Measurements from ENCODE around the gene MAN1A1. TPM values are rescaled to one million over a fixed set of nuclear protein-coding genes. Genes with fewer than 3 reads are reported as not detected.

The MAN1A1 gene
- total and polyA plus RNA-seq, 2 of the 8 experiments (the other 6 are each of a cell fraction or from before 2014, with no cell fraction given) = 1.8 to 5.4 TPM

DNA sequence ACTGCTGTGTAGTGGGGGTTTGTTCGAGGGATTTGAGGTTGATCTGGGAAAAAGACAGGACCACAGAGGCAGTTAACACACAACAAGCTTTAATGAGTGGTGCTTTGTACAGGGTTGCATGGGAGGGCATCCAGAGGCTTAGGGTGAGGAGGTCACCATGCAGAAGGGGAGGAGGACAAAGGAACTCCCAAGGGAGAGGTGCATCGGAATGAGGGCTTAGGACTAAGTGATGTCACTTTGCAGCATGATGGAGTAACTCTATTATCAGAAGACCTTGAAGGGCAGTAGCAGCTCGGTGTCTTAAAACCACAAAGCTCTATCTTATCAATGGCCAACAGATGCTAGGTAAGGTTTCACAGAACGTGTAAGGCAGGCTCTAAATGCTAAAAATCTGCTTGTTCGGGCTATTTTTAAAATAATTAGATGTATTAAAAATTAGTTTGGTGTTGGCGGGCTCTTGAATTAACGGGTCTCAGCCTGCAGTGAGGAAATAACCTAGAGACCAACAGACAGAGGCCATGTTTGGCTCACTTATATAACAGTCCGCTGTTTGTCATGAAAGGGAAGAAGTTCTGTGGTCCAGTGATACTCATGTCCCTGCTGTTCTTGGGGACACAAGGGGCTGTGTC is 37.9 kb downstream of the MAN1A1 start:
- Histone ChIP-seq H3K27ac (ENCODE audit: low read depth, low read length) (no peak overlapping the region), H2BK15ac (ENCODE audit: low read length) (no peak overlapping the region), H3K56ac (replicated peaks; ENCODE audit: insufficient read length, low read depth, low read length) (no peak overlapping the region), H2AFZ (ENCODE audit: low read length) (no peak overlapping the region), H2AK5ac (ENCODE audit: low read depth, low read length) (no peak overlapping the region), H3K9me3 (ENCODE audit: insufficient read depth in 2 of 2, low read depth in 1 of 2, low read length in 1 of 2) (no peaks in the 10 kb centered on the region), H3K36me3 (ENCODE audit: control insufficient read depth in 2 of 4, insufficient read depth in 4 of 4, low read length in 3 of 4) (no peaks in the 10 kb centered on the region; a peak in 1 of 8 replicates), H4K20me1 (replicated peaks in 1 of 2; ENCODE audit: control insufficient read depth in 1 of 2, insufficient read depth in 2 of 2, low read length in 2 of 2) (no peaks in the 10 kb centered on the region), H4K8ac (ENCODE audit: extremely low read depth, insufficient read depth, low read length) (no peak overlapping the region), H3K18ac (ENCODE audit: extremely low read depth, low read length) (no peak overlapping the region), H3K4me3 (ENCODE audit: extremely low read depth in 1 of 4, insufficient read depth in 2 of 4, low read depth in 3 of 4, low read length in 4 of 4) (no peak overlapping the region), H3K4ac (replicated peaks; ENCODE audit: insufficient read length, low read depth, low read length) (no peak overlapping the region), H2BK20ac (ENCODE audit: low read length) (no peak overlapping the region), H2BK120ac (replicated peaks; ENCODE audit: low read depth, low read length) (no peak overlapping the region), H2BK5ac (ENCODE audit: low read depth, low read length) (no peak overlapping the region), H3K23ac (ENCODE audit: insufficient read length) (no peak overlapping the region), H3K4me2 (ENCODE audit: insufficient read depth in 1 of 2, low read depth in 2 of 2, low read length in 2 of 2) (no peak overlapping the region), H3K14ac (ENCODE audit: insufficient read length) (no peak overlapping the region), H3K79me1 (ENCODE audit: low read depth, low read length) (no peaks in the 10 kb centered on the region), H2BK12ac (ENCODE audit: low read depth, low read length) (no peak overlapping the region), H3K27me3 (replicated peaks in 1 of 4; ENCODE audit: control insufficient read depth in 3 of 4, extremely low read depth in 1 of 4, insufficient read depth in 3 of 4, low read length in 3 of 4) (no peaks in the 10 kb centered on the region), H3K23me2 (ENCODE audit: low read depth, low read length) (no peaks in the 10 kb centered on the region), H3K4me1 (replicated peaks in 1 of 4; ENCODE audit: control insufficient read depth in 3 of 4, insufficient read depth in 4 of 4, low read length in 3 of 4) (no peaks in the 10 kb centered on the region; a peak in 1 of 7 replicates), H4K5ac (ENCODE audit: insufficient read length, low read depth, low read length) (no peak overlapping the region), H3K79me2 (ENCODE audit: control insufficient read depth in 1 of 2, insufficient read depth in 2 of 2, low read length in 2 of 2) (no peaks in the 10 kb centered on the region), H4K91ac (replicated peaks; ENCODE audit: insufficient read length, low read length) (no peak overlapping the region), H3K9ac (replicated peaks in 1 of 4; ENCODE audit: extremely low read depth in 1 of 4, low read depth in 3 of 4, low read length in 3 of 4) (no peak overlapping the region)
- CTCF ChIA-PET (ENCODE audit: partially characterized antibody) = interaction anchor here (0.8 kb wide), 1 partner anchor 11 kb away, joined by 3 read pairs; no protein-coding TSS in a partner anchor
- no peak for FAIRE-seq
- POLR2A ChIA-PET (ENCODE audit: partially characterized antibody) = no interaction called here
- TF ChIP-seq BRCA1 (IDR thresholded peaks at IDR 0.05; ENCODE audit: low read depth, low read length) (no peak), MAFK (IDR thresholded peaks at IDR 0.05; ENCODE audit: low read depth, low read length) (no peak), FOSL1 (IDR thresholded peaks at IDR 0.05; ENCODE audit: insufficient read depth, low read depth, low read length) (no peak), CHD1 (IDR thresholded peaks at IDR 0.05; ENCODE audit: low read depth, low read length) (no peak), SIX5 (IDR thresholded peaks at IDR 0.05; ENCODE audit: low read depth, low read length) (no peak), YY1 (IDR thresholded peaks at IDR 0.05; ENCODE audit: low read depth, low read length) (no peak), TAF7 (optimal IDR thresholded peaks at IDR 0.05; ENCODE audit: borderline replicate concordance, low read depth, low read length) (no peak), CBX8 (IDR thresholded peaks at IDR 0.05; ENCODE audit: borderline replicate concordance, low read depth, low read length) (no peak)
- TF ChIP-seq, protein P1, sequence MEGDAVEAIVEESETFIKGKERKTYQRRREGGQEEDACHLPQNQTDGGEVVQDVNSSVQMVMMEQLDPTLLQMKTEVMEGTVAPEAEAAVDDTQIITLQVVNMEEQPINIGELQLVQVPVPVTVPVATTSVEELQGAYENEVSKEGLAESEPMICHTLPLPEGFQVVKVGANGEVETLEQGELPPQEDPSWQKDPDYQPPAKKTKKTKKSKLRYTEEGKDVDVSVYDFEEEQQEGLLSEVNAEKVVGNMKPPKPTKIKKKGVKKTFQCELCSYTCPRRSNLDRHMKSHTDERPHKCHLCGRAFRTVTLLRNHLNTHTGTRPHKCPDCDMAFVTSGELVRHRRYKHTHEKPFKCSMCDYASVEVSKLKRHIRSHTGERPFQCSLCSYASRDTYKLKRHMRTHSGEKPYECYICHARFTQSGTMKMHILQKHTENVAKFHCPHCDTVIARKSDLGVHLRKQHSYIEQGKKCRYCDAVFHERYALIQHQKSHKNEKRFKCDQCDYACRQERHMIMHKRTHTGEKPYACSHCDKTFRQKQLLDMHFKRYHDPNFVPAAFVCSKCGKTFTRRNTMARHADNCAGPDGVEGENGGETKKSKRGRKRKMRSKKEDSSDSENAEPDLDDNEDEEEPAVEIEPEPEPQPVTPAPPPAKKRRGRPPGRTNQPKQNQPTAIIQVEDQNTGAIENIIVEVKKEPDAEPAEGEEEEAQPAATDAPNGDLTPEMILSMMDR (IDR thresholded peaks at IDR 0.05; ENCODE audit: control extremely low read depth in 1 of 3, insufficient read depth in 1 of 3, low read depth in 1 of 3, low read length in 3 of 3) = no peak
- 89% methylated on average over 8 of the region's 8 CpGs; no CpG with 5 or more reads in 1 of the 2 experiments for WGBS, 2 experiments (ENCODE audit: extremely low coverage in 1 of 2, insufficient coverage in 1 of 2, insufficient read length in 1 of 2, insufficient replicate concordance in 2 of 2, low coverage in 1 of 2, low lambda C conversion rate in 2 of 2, missing lambda C conversion rate in 1 of 2)
- no peak for DNase-seq (ENCODE audit: low read depth in 1 of 2, low spot score in 2 of 2)
